Endothelial cell of umbilical vein (primary cell): ENCODE results near the gene RASAL3. TPM values are rescaled to one million over a fixed set of nuclear protein-coding genes. Genes with fewer than 3 reads are reported as not detected.

Source experiments
- BruUV-seq: library from RNA; stranded (reverse); fragments of 400-500 nt; replicated peaks from 2 replicates; lab custom pipeline; 2021; lab: Mats Ljungman, UMichigan
- CTCF ChIA-PET: fragments of 300-600, 350-600 bp; sonication (Branson Sonifier 250); formaldehyde crosslinking; loops from one replicate; lab custom pipeline; 2021; ENCODE audit warnings: antibody characterized with exemption, inconsistent platforms; lab: Charles Lee
- POLR2A ChIA-PET: fragments of 300-600, 350-600 bp; sonication (Branson Sonifier 250); formaldehyde crosslinking; loops from one replicate; lab custom pipeline; 2021; ENCODE audit warnings: antibody characterized with exemption, inconsistent platforms; lab: Charles Lee
- DNase-seq: peaks from one replicate; pipeline ENCODE4 v3.0.0-alpha.2; 2011; ENCODE audit warnings: low read depth, low spot score
- FAIRE-seq: peaks from 2 replicates; lab custom pipeline; 2011; peaks lifted over from hg19 to GRCh38; lab: Jason Lieb, UNC
- H2AFZ ChIP-seq: 2 replicates; pipeline ENCODE4 v1.6.0; 2012; ENCODE audit warnings: low read depth, low read length, control low read depth, inconsistent platforms
- H3K27ac ChIP-seq: 2 replicates; pipeline ENCODE4 v1.5.1; 2011; ENCODE audit warnings: low read depth, mild to moderate bottlenecking, control low read depth, low read length, moderate library complexity; ENCODE audit not compliant: insufficient read depth
- H3K27me3 ChIP-seq, 2 experiments: 2 replicates each; pipeline versions ENCODE4 v1.6.0 to v1.6.1; 2011; ENCODE audit warnings: low read length in 2 of 2, mixed read lengths in 1 of 2; ENCODE audit not compliant: control insufficient read depth in 2 of 2, insufficient read depth in 2 of 2
- H3K36me3 ChIP-seq, 2 experiments: 2 replicates in 1 of 2; 3 replicates in 1 of 2; pipeline ENCODE4 v1.5.1; 2011; ENCODE audit warnings: low read length in 2 of 2, mild to moderate bottlenecking in 1 of 2, moderate library complexity in 1 of 2; ENCODE audit not compliant: control insufficient read depth in 2 of 2, insufficient read depth in 2 of 2; ENCODE audit errors: extremely low read depth in 1 of 2
- H3K4me1 ChIP-seq: 3 replicates; pipeline ENCODE4 v1.5.1; 2011; ENCODE audit warnings: mild to moderate bottlenecking, low read length; ENCODE audit not compliant: control insufficient read depth, insufficient read depth; ENCODE audit errors: extremely low read depth
- H3K4me2 ChIP-seq: 2 replicates; pipeline ENCODE4 v1.6.1; 2011; ENCODE audit warnings: low read length, control low read depth, mixed read lengths; ENCODE audit not compliant: insufficient read depth
- H3K4me3 ChIP-seq, 3 experiments: fragments of 200-600 bp in 1 of 3; sonication (generic), shearing (Covaris generic) in 1 of 3; replicated peaks in 1 of 3; 2 replicates each; pipeline ENCODE4 v1.5.1; 2011 to 2016; ENCODE audit warnings: control low read depth in 3 of 3, low read length in 3 of 3, mild to moderate bottlenecking in 2 of 3, inconsistent platforms in 1 of 3, low read depth in 1 of 3, moderate library complexity in 1 of 3; ENCODE audit not compliant: insufficient read depth in 1 of 3
- H3K79me2 ChIP-seq: 2 replicates; pipeline ENCODE4 v1.6.0; 2012; ENCODE audit warnings: low read length, inconsistent platforms; ENCODE audit not compliant: control insufficient read depth, insufficient read depth
- H3K9ac ChIP-seq: replicated peaks from 2 replicates; pipeline ENCODE3; 2011; ENCODE audit warnings: low read length, control low read depth; ENCODE audit not compliant: insufficient read depth; ENCODE audit errors: extremely low read depth
- H3K9me1 ChIP-seq: replicated peaks from 3 replicates; pipeline ENCODE4 v1.6.0; 2011; ENCODE audit warnings: mild to moderate bottlenecking, low read length; ENCODE audit not compliant: control insufficient read depth, insufficient read depth; ENCODE audit errors: extremely low read depth
- H3K9me3 ChIP-seq: replicated peaks from 2 replicates; pipeline ENCODE4 v1.5.1; 2012; ENCODE audit warnings: low read length, inconsistent platforms; ENCODE audit not compliant: control insufficient read depth, insufficient read depth
- H4K20me1 ChIP-seq: replicated peaks from 2 replicates; pipeline ENCODE3; 2011; ENCODE audit warnings: mild to moderate bottlenecking, low read length; ENCODE audit not compliant: control insufficient read depth, insufficient read depth; ENCODE audit errors: extremely low read depth
- CTCF ChIP-seq, 2 donors: IDR thresholded peaks; 1 replicate in 1 of 2; 2 replicates in 1 of 2; pipeline ENCODE4 v1.5.1; 2011; ENCODE audit warnings: low read length in 2 of 2, mild to moderate bottlenecking in 2 of 2, moderate library complexity in 2 of 2, control low read depth in 1 of 2, inconsistent platforms in 1 of 2, low read depth in 1 of 2; ENCODE audit not compliant: insufficient read depth in 1 of 2; ENCODE audit errors: extremely low read depth in 1 of 2
- EZH2 ChIP-seq: IDR thresholded peaks from 2 replicates; pipeline ENCODE4 v1.6.1; 2012; ENCODE audit warnings: borderline replicate concordance, low read depth, mild to moderate bottlenecking, moderate library complexity, low read length, inconsistent platforms; ENCODE audit not compliant: severe bottlenecking
- GATA2 ChIP-seq: IDR thresholded peaks from 2 replicates; pipeline ENCODE4 v1.7.0; 2011; ENCODE audit warnings: low read depth, mild to moderate bottlenecking, moderate library complexity, mixed read lengths, low read length; ENCODE audit not compliant: insufficient read length, insufficient read depth
- JUN ChIP-seq: IDR thresholded peaks from 2 replicates; pipeline ENCODE4 v1.6.1; 2011; ENCODE audit warnings: borderline replicate concordance, low read depth; ENCODE audit not compliant: insufficient read length, insufficient read depth
- MYC ChIP-seq: IDR thresholded peaks from one replicate; pipeline ENCODE4 v1.6.1; 2011; ENCODE audit warnings: mild to moderate bottlenecking, low read depth, low read length
- dilution Hi-C: fragments of 300-500 bp; cut with MboI; formaldehyde crosslinking; loops from one replicate; pipeline ENCODE4 v1.15.0; 2019; ENCODE audit warnings: low sequenced_read_pairs; ENCODE audit not compliant: extremely low pct_ligation_motif_present
- intact Hi-C: fragments of 100-400 bp; cut with micrococcal nuclease; formaldehyde crosslinking; loops from one replicate; pipeline ENCODE4 v1.10.0; 2022
- polyA plus RNA-seq, 4 experiments: library from polyadenylated mRNA; depleted of rRNA in 3 of 4; stranded (reverse) in 3 of 4; unstranded in 1 of 4; fragments of >200 nt; gene quantifications; 2 replicates each; pipeline versions ENCODE4 v1.2.1 to v1.2.3, GENCODE V29; 2011 to 2012; ENCODE audit warnings: missing spikeins in 1 of 4
- total RNA-seq: library from RNA; stranded (reverse); gene quantifications from 2 replicates; pipeline ENCODE4 v1.2.3, GENCODE V29; 2021

The RASAL3 gene
- total and polyA plus RNA-seq, 2 donors (not counting 3 experiments of a cell fraction or from before 2014, with no cell fraction given) = 4.1 to 5.7 TPM

GRCh38 chr19:15443325-15443724 lies 21.0 kb downstream of the RASAL3 start:
- Histone ChIP-seq H3K9me3 (no peaks in the 10 kb centered on the region), H3K9me1 (no peaks in the 10 kb centered on the region), H3K4me1 (no peaks in the 10 kb centered on the region), H3K9ac (no peak overlapping the region), H3K4me3 (no peak overlapping the region), H3K4me2 (no peak overlapping the region), H3K27me3 (no peaks in the 10 kb centered on the region), H4K20me1 (no peaks in the 10 kb centered on the region), H3K36me3 (no peaks in the 10 kb centered on the region), H3K79me2 (no peaks in the 10 kb centered on the region), H3K27ac (no peak overlapping the region), H2AFZ (no peak overlapping the region)
- dilution Hi-C loops = no loop called here
- DNase-seq (no peak), FAIRE-seq (no peak)
- ChIA-PET POLR2A (no interaction called here), CTCF (no interaction called here)
- intact Hi-C loops = no loop called here
- no peak for TF ChIP-seq GATA2
- TF ChIP-seq JUN = no peak
- TF ChIP-seq CTCF (IDR thresholded peaks at IDR 0.05; ENCODE audit: extremely low read depth in 1 of 2, insufficient read depth in 1 of 2, low read depth in 1 of 2, low read length in 2 of 2) = no peak
- TF ChIP-seq MYC = no peak
- TF ChIP-seq EZH2 = no peak
- no TSS peak for BruUV-seq
